CD14-positive monocyte (primary cell): Measurements from ENCODE around the gene CSKMT. TPM values are rescaled to one million over a fixed set of nuclear protein-coding genes. Genes with fewer than 3 reads are reported as not detected.

Source experiments
- DNase-seq, 3 donors: peaks; one replicate each; pipeline ENCODE4 v3.0.0-alpha.2; 2011 to 2022
- H2AFZ ChIP-seq: 2 replicates; pipeline ENCODE4 v1.6.0; 2012; ENCODE audit warnings: mild to moderate bottlenecking, low read depth, low read length, inconsistent platforms; ENCODE audit not compliant: insufficient read depth, poor library complexity, severe bottlenecking
- H3K27ac ChIP-seq, 2 donors: 1 replicate in 1 of 2; 2 replicates in 1 of 2; pipeline ENCODE4 v1.5.1; 2012 to 2013; ENCODE audit warnings: low read length in 2 of 2, control low read depth in 1 of 2, inconsistent platforms in 1 of 2, low read depth in 1 of 2, mild to moderate bottlenecking in 1 of 2
- H3K27me3 ChIP-seq, 2 donors: one replicate each; pipeline versions ENCODE4 v1.6.0 to v1.6.1; 2011 to 2013; ENCODE audit warnings: low read length in 2 of 2; ENCODE audit not compliant: control insufficient read depth in 2 of 2, insufficient read depth in 2 of 2
- H3K36me3 ChIP-seq, 2 donors: replicated peaks in 1 of 2; 1 replicate in 1 of 2; 2 replicates in 1 of 2; pipeline versions ENCODE4 v1.5.1 to v1.6.1; 2012 to 2013; ENCODE audit warnings: low read length in 2 of 2, control low read depth in 1 of 2, inconsistent platforms in 1 of 2, mild to moderate bottlenecking in 1 of 2; ENCODE audit not compliant: insufficient read depth in 2 of 2, control insufficient read depth in 1 of 2
- H3K4me1 ChIP-seq, 2 donors: 1 replicate in 1 of 2; 2 replicates in 1 of 2; pipeline versions ENCODE4 v1.5.1 to v1.6.1; 2012 to 2013; ENCODE audit warnings: low read length in 2 of 2, control low read depth in 1 of 2, inconsistent platforms in 1 of 2, mild to moderate bottlenecking in 1 of 2, moderate library complexity in 1 of 2; ENCODE audit not compliant: insufficient read depth in 2 of 2, control insufficient read depth in 1 of 2
- H3K4me2 ChIP-seq: replicated peaks from 2 replicates; pipeline ENCODE3; 2012; ENCODE audit warnings: low read length, moderate library complexity, mild to moderate bottlenecking; ENCODE audit not compliant: poor library complexity, severe bottlenecking; ENCODE audit errors: extremely low read depth
- H3K4me3 ChIP-seq, 3 experiments: fragments of 200-600 bp in 1 of 3; sonication (generic) in 1 of 3; replicated peaks in 1 of 3; 1 replicate in 2 of 3; 2 replicates in 1 of 3; pipeline ENCODE4 v1.5.1; 2011 to 2013; ENCODE audit warnings: low read length in 3 of 3, mild to moderate bottlenecking in 3 of 3, control low read depth in 2 of 3, low read depth in 2 of 3, inconsistent platforms in 1 of 3, moderate library complexity in 1 of 3
- H3K79me2 ChIP-seq: 2 replicates; pipeline ENCODE4 v1.6.0; 2012; ENCODE audit warnings: mild to moderate bottlenecking, control low read depth, inconsistent platforms, low read length, moderate library complexity; ENCODE audit not compliant: insufficient read depth
- H3K9ac ChIP-seq: 2 replicates; pipeline ENCODE4 v1.6.0; 2017; ENCODE audit warnings: low read length, mild to moderate bottlenecking; ENCODE audit not compliant: insufficient read depth, poor library complexity, severe bottlenecking
- H3K9me3 ChIP-seq, 2 donors: replicated peaks in 1 of 2; 1 replicate in 1 of 2; 2 replicates in 1 of 2; pipeline versions ENCODE4 v1.5.1 to v1.6.1; 2012 to 2013; ENCODE audit warnings: low read length in 2 of 2, control low read depth in 1 of 2; ENCODE audit not compliant: control insufficient read depth in 1 of 2, insufficient read depth in 1 of 2
- H4K20me1 ChIP-seq: 2 replicates; pipeline ENCODE4 v1.6.0; 2012; ENCODE audit warnings: mild to moderate bottlenecking, low read length, control low read depth, moderate library complexity; ENCODE audit not compliant: insufficient read depth
- H3K27ac Mint-ChIP-seq, 7 donors: one replicate each; pipeline ENCODE4 v1.8.0; 2020; ENCODE audit warnings: mild to moderate bottlenecking in 7 of 7, mixed read lengths in 7 of 7, moderate library complexity in 6 of 7, inconsistent platforms in 2 of 7
- H3K27me3 Mint-ChIP-seq, 3 donors: one replicate each; pipeline ENCODE4 v1.8.0; 2021 to 2022; ENCODE audit warnings: low read depth in 3 of 3, mild to moderate bottlenecking in 3 of 3, mixed read lengths in 3 of 3, moderate library complexity in 3 of 3, inconsistent platforms in 1 of 3
- H3K36me3 Mint-ChIP-seq, 2 donors: one replicate each; pipeline ENCODE4 v1.8.0; 2020; ENCODE audit warnings: mixed read lengths in 2 of 2, inconsistent platforms in 1 of 2, mild to moderate bottlenecking in 1 of 2
- H3K4me1 Mint-ChIP-seq: one replicate; pipeline ENCODE4 v1.8.0; 2020; ENCODE audit warnings: mild to moderate bottlenecking, mixed read lengths
- H3K4me3 Mint-ChIP-seq, 2 donors: one replicate each; pipeline ENCODE4 v1.8.0; 2020; ENCODE audit warnings: mild to moderate bottlenecking in 2 of 2, mixed read lengths in 2 of 2, moderate library complexity in 1 of 2
- H3K9me3 Mint-ChIP-seq, 7 donors: one replicate each; pipeline ENCODE4 v1.8.0; 2020 to 2022; ENCODE audit warnings: mixed read lengths in 7 of 7, mild to moderate bottlenecking in 6 of 7, moderate library complexity in 6 of 7, inconsistent platforms in 2 of 7
- CTCF ChIP-seq: fragments of 200-600 bp; IDR thresholded peaks from one replicate; pipeline ENCODE4 v1.8.0; 2022; ENCODE audit warnings: antibody characterized with exemption, mild to moderate bottlenecking
- WGBS: methylation state at CpG from one replicate; pipeline ENCODE4 v1.1.5; 2013; ENCODE audit warnings: missing lambda C conversion rate; ENCODE audit not compliant: insufficient coverage; 5-methylcytosine and 5-hydroxymethylcytosine counted together
- intact Hi-C, 2 donors: fragments of 100-400 bp; cut with micrococcal nuclease; formaldehyde crosslinking; loops; one replicate each; pipeline versions ENCODE4 v1.15.0 to v1.15.1; 2023
- polyA plus RNA-seq, 3 donors: library from polyadenylated mRNA; depleted of rRNA in 1 of 3; unstranded in 2 of 3; stranded (reverse) in 1 of 3; fragments of 300-500 nt in 2 of 3; fragments of >200 nt in 1 of 3; fragmentation: Illumina TruSeq in 2 of 3; gene quantifications; 1 replicate in 2 of 3; 2 replicates in 1 of 3; pipeline ENCODE4 v1.2.3, GENCODE V29; 2012 to 2021

CSKMT gene
- polyA plus RNA-seq, 3 donors: 0.73 to 4.9 (median 1.4) TPM

GRCh38 chr11:62656796-62657429 lies 8.2 kb upstream of the CSKMT start:
- H3K4me2 ChIP-seq: no peak overlapping the region
- H2AFZ ChIP-seq: peak overlapping the region; percentile 43
- WGBS: 20% methylated on average over 1 of the region's 5 CpGs
- Mint-ChIP-seq H3K27ac (peak overlapping the region in 1 of 7 donors; percentile 61), H3K9me3 (no peaks in the 10 kb centered on the region), H3K4me1 (peaks cover 20% of the 10 kb centered on the region), H3K36me3 (peaks cover 1 to 8% of the 10 kb centered on the region in 2 donors), H3K4me3 (no peak overlapping the region), H3K27me3 (peaks cover 0 to 3% (median 0%) of the 10 kb centered on the region in 3 donors)
- no peaks in the 10 kb centered on the region for H4K20me1 ChIP-seq
- peaks cover 13% of the 10 kb centered on the region for H3K79me2 ChIP-seq
- H3K36me3 ChIP-seq: peaks cover 0 to 5% of the 10 kb centered on the region in 2 donors
- DNase-seq: no peak
- H3K9me3 ChIP-seq: no peaks in the 10 kb centered on the region
- intact Hi-C loops: no loop called here
- no peak for TF ChIP-seq CTCF
- H3K9ac ChIP-seq: no peak overlapping the region
- no peak overlapping the region for H3K4me3 ChIP-seq
- peaks cover 8 to 10% of the 10 kb centered on the region in 2 donors for H3K4me1 ChIP-seq
- no peaks in the 10 kb centered on the region for H3K27me3 ChIP-seq
- no peak overlapping the region for H3K27ac ChIP-seq

GRCh38 chr11:62664405-62665074 lies 572 bp upstream of the CSKMT start:
- peak overlapping the region; percentile 92 to 97 for H3K4me3 Mint-ChIP-seq
- Histone ChIP-seq H3K9ac (peak overlapping the region; percentile 78), H3K4me3 (peak overlapping the region; percentile 70 to 99 (median 99)), H3K79me2 (peaks cover 53% of the 10 kb centered on the region), H3K36me3 (peaks cover 10 to 27% of the 10 kb centered on the region in 2 donors), H4K20me1 (peaks cover 18% of the 10 kb centered on the region), H3K9me3 (no peaks in the 10 kb centered on the region), H3K27ac (peak overlapping the region; percentile 66 to 86), H3K4me2 (peak overlapping the region; percentile 90), H3K27me3 (no peaks in the 10 kb centered on the region), H2AFZ (peak overlapping the region; percentile 95), H3K4me1 (peaks cover 24 to 28% of the 10 kb centered on the region in 2 donors)
- peaks cover 40% of the 10 kb centered on the region for H3K4me1 Mint-ChIP-seq
- no peaks in the 10 kb centered on the region for H3K27me3 Mint-ChIP-seq
- no peak for TF ChIP-seq CTCF
- H3K27ac Mint-ChIP-seq: peak overlapping the region; percentile 80 to 94 (median 93)
- H3K9me3 Mint-ChIP-seq: no peaks in the 10 kb centered on the region
- peaks cover 14 to 36% of the 10 kb centered on the region in 2 donors for H3K36me3 Mint-ChIP-seq
- intact Hi-C loops: loop anchor here in 1 of 2 donors (2.0 kb wide), 1 partner anchor 14 kb away; the partner anchor contains the start of gene UBXN1
- DNase-seq: peak in 1 of 3 donors; percentile 33
- WGBS: 5% methylated on average over 32 of the region's 36 CpGs
